Measurements from ENCODE around the gene HES1. TPM values are rescaled to one million over a fixed set of nuclear protein-coding genes. Genes with fewer than 3 reads are reported as not detected.

The HES1 gene
- total and polyA plus RNA-seq, 2 experiments from 2014 or later = 42.7 to 60.8 TPM

DNA sequence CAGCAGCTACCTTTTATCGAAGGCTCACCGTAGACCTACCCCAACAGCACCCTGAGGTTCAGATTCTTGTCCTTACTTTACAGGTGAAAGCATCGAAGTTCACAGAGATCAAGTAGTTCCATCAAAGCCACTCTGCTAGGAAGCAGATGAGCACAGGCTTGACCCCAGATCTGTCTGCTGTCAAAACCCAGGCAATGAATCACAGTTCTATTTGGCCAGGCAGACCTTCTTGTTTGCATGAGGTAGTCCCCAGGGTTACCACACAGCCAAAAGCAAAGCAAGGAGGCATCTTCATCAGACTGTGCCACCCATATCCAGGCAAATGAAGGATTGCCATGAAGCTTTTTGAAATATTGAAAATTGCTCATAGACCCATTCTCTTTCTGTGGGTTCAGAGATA lies 33.0 kb downstream of the HES1 start:
- Mint-ChIP-seq H3K27ac (no peak overlapping the region), H3K36me3 (ENCODE audit: low read depth) (no peaks in the 10 kb centered on the region)
- no peak for ATAC-seq

More for the DNA sequence above, 33.0 kb downstream of the HES1 start:
- DNase-seq (ENCODE audit: low spot score) = no peak
- no peaks in the 10 kb centered on the region for H4K20me1 ChIP-seq (replicated peaks; ENCODE audit: insufficient read depth)
- no peaks in the 10 kb centered on the region for H3K9me2 ChIP-seq (ENCODE audit: insufficient read depth)
- H3K36me3 ChIP-seq (ENCODE audit: insufficient read depth) = no peaks in the 10 kb centered on the region
- no peak overlapping the region for H3K27ac ChIP-seq (ENCODE audit: low read depth)
- H3K4me1 ChIP-seq (ENCODE audit: insufficient read depth) = peaks cover 15% of the 10 kb centered on the region
- no peak overlapping the region for H3K4me3 ChIP-seq
- Mint-ChIP-seq H3K27me3 (ENCODE audit: insufficient read depth, low read depth, poor library complexity) (peaks cover 10% of the 10 kb centered on the region), H3K4me1 (peaks cover 46% of the 10 kb centered on the region), H3K9me3 (no peaks in the 10 kb centered on the region), H3K4me3 (no peak overlapping the region)
- H3K79me2 ChIP-seq (replicated peaks; ENCODE audit: insufficient read depth) = no peaks in the 10 kb centered on the region
- H3K27me3 ChIP-seq (ENCODE audit: insufficient read depth) = no peaks in the 10 kb centered on the region
- H2AFZ ChIP-seq = no peak overlapping the region
- TF ChIP-seq NANOG (IDR thresholded peaks at IDR 0.05; ENCODE audit: borderline replicate concordance) (no peak), REST (IDR thresholded peaks at IDR 0.05; ENCODE audit: unreplicated experiment) (no peak), EZH2 (IDR thresholded peaks at IDR 0.05; ENCODE audit: low read depth, unreplicated experiment) (no peak), POLR2AphosphoS5 (IDR thresholded peaks at IDR 0.05; ENCODE audit: low read depth) (no peak), CREB1 (CRISPR knock-in tag; IDR thresholded peaks at IDR 0.05; ENCODE audit: low read depth) (no peak), EZH2phosphoT487 (IDR thresholded peaks at IDR 0.05; ENCODE audit: unreplicated experiment) (no peak), ZNF114 (CRISPR knock-in tag; IDR thresholded peaks at IDR 0.05) (no peak), ZNF331 (CRISPR knock-in tag; IDR thresholded peaks at IDR 0.05; ENCODE audit: low read depth) (no peak), CTCF (conservative IDR thresholded peaks at IDR 0.05; ENCODE audit: low read depth in 2 of 2) (no peak), ETS1 (IDR thresholded peaks at IDR 0.05) (no peak), STAT1 (IDR thresholded peaks at IDR 0.05; ENCODE audit: unreplicated experiment) (no peak), ZNF462 (CRISPR knock-in tag; IDR thresholded peaks at IDR 0.05) (no peak), JUNB (IDR thresholded peaks at IDR 0.05; ENCODE audit: unreplicated experiment) (no peak)
- H3K4me2 ChIP-seq = no peak overlapping the region
- no peaks in the 10 kb centered on the region for H3F3A ChIP-seq (replicated peaks; ENCODE audit: low read depth)
